ENCODE measurements around the gene SLC38A2. TPM values are rescaled to one million over a fixed set of nuclear protein-coding genes. Genes with fewer than 3 reads are reported as not detected.

SLC38A2 gene
- total RNA-seq, 2 donors from 2014 or later = 116 to 264 TPM

DNA sequence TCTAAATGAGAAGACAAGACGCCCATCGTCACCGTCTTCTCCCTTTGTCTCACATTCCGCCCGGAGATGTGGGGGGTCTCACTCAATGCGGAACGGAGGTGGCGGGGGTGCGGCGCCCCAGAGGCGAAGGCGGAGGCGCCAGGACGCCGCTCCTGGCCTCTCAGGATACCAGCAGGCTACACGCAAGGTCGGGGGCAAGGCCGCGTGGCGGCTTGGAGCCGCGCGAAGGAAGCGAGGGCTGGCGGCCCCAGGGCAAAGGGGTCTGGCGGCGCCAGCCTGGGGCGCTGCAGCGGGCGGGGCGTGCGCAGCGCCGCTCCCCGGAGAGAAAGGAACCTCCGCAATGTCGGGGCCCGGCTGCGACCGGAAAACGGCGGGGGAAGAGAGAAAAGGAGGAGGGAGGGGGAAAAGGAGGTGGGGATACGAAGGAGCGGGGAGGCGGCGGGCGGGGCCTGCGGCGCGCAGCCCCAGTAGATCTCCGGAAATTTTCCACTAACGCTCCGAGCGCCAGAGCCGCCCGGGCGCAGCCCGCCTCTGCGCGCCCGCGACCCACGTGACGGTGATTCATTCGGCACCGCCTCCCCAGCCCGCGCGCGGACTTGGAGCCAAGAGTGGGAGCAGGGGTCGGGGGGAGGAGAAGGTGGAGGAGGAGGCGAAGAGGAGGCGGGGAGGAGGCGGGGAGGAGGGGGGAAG is 10.5 kb upstream of the SLC38A2 start:
- intact Hi-C loops (cut with DNase I) = loop anchor here (1.0 to 5.0 kb wide), 2 partner anchors 12 to 89 kb away; no protein-coding TSS in a partner anchor
- peak; percentile 96 for TF ChIP-seq POLR2A (IDR thresholded peaks at IDR 0.05)
- TF ChIP-seq, protein P1, sequence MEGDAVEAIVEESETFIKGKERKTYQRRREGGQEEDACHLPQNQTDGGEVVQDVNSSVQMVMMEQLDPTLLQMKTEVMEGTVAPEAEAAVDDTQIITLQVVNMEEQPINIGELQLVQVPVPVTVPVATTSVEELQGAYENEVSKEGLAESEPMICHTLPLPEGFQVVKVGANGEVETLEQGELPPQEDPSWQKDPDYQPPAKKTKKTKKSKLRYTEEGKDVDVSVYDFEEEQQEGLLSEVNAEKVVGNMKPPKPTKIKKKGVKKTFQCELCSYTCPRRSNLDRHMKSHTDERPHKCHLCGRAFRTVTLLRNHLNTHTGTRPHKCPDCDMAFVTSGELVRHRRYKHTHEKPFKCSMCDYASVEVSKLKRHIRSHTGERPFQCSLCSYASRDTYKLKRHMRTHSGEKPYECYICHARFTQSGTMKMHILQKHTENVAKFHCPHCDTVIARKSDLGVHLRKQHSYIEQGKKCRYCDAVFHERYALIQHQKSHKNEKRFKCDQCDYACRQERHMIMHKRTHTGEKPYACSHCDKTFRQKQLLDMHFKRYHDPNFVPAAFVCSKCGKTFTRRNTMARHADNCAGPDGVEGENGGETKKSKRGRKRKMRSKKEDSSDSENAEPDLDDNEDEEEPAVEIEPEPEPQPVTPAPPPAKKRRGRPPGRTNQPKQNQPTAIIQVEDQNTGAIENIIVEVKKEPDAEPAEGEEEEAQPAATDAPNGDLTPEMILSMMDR (IDR thresholded peaks at IDR 0.05) = peak in 3 of 4 experiments; percentile 29 to 55 (median 49)
- peak; percentile 97 for TF ChIP-seq POLR2AphosphoS5 (IDR thresholded peaks at IDR 0.05)
- peaks cover 5% of the 10 kb centered on the region for H3K4me1 ChIP-seq (replicated peaks)
- no peaks in the 10 kb centered on the region for H3K9me3 ChIP-seq
- H3K27ac ChIP-seq = peak overlapping the region; percentile 99
- H3K27me3 ChIP-seq (replicated peaks; ENCODE audit: insufficient read depth) = no peaks in the 10 kb centered on the region
- peak overlapping the region; percentile 74 to 84 for H3K4me3 ChIP-seq
- under 1% methylated on average over 46 of the region's 74 CpGs for WGBS
- no peaks in the 10 kb centered on the region for H3K36me3 ChIP-seq
- peak; percentile 97 for DNase-seq (ENCODE audit: low spot score)

DNA sequence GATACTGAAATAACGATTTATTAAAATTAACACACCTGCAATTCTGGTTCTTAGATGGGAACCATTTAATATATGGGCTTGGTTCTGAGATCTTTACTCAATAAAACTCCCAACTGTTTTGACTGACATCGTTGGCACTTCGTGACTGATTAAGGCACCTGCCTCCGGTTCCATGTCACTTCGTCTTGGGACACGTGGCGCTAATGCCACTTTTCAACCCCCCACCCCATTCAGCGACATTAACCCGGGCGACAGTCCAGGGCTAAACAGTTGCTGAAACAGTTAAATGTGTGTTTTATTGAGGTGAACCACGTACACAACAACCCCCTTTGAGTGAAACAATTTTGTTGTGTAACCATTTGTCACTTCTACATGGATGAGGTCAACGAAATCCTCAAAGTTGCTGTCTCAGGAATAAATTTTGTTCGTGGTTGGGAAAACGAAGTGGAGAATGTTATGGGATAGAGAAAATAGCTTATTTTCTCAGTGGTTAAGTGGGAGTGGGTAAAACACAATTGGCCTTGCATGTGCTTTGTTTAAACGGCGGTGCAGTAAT is 9.9 kb upstream of the SLC38A2 start:
- Histone ChIP-seq H3K9me3 (no peaks in the 10 kb centered on the region), H3K36me3 (no peaks in the 10 kb centered on the region), H3K4me1 (replicated peaks) (peaks cover 5% of the 10 kb centered on the region), H3K27ac (peak overlapping the region; percentile 99), H3K27me3 (replicated peaks; ENCODE audit: insufficient read depth) (no peaks in the 10 kb centered on the region), H3K4me3 (peak overlapping the region; percentile 74 to 84)
- intact Hi-C loops (cut with DNase I) = loop anchor here (5.0 kb wide), 1 partner anchor 90 kb away; no protein-coding TSS in a partner anchor
- 49% methylated on average over 16 of the region's 16 CpGs for WGBS
- DNase-seq (ENCODE audit: low spot score) = no peak
- TF ChIP-seq POLR2A (IDR thresholded peaks at IDR 0.05) = no peak
- TF ChIP-seq POLR2AphosphoS5 (IDR thresholded peaks at IDR 0.05) = no peak
- TF ChIP-seq, protein P1 (IDR thresholded peaks at IDR 0.05) = no peak

DNA sequence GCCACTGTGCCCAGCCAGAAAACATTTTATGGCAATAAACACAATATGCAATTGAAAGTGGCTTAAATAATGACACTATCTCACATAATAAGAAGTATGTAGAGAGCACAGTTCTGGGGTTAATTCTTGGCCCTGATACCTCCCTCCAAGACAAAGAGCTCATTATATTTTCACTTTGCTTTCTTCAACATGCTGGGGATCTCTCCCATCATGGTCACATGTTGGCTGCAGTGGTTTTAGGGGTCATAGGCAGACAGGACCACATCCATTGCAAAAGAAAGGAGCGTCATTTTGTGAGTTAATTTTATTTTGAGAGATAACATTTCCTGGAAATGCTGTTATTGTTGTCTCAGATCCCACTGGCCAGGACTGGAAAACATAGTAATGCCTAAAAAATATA is 8.3 kb upstream of the SLC38A2 start:
- no peak for TF ChIP-seq POLR2AphosphoS5 (IDR thresholded peaks at IDR 0.05)
- TF ChIP-seq, protein P1 (IDR thresholded peaks at IDR 0.05) = no peak
- no peak for TF ChIP-seq POLR2A (IDR thresholded peaks at IDR 0.05)
- intact Hi-C loops (cut with DNase I) = loop anchor here (5.0 kb wide), 1 partner anchor 91 kb away; no protein-coding TSS in a partner anchor
- Histone ChIP-seq H3K27me3 (replicated peaks; ENCODE audit: insufficient read depth) (no peaks in the 10 kb centered on the region), H3K9me3 (no peaks in the 10 kb centered on the region), H3K4me1 (replicated peaks) (peaks cover 5% of the 10 kb centered on the region), H3K4me3 (no peak overlapping the region), H3K27ac (no peak overlapping the region), H3K36me3 (no peaks in the 10 kb centered on the region)
- no peak for DNase-seq (ENCODE audit: low spot score)
- WGBS = 91% methylated on average over 1 of the region's 1 CpG

DNA sequence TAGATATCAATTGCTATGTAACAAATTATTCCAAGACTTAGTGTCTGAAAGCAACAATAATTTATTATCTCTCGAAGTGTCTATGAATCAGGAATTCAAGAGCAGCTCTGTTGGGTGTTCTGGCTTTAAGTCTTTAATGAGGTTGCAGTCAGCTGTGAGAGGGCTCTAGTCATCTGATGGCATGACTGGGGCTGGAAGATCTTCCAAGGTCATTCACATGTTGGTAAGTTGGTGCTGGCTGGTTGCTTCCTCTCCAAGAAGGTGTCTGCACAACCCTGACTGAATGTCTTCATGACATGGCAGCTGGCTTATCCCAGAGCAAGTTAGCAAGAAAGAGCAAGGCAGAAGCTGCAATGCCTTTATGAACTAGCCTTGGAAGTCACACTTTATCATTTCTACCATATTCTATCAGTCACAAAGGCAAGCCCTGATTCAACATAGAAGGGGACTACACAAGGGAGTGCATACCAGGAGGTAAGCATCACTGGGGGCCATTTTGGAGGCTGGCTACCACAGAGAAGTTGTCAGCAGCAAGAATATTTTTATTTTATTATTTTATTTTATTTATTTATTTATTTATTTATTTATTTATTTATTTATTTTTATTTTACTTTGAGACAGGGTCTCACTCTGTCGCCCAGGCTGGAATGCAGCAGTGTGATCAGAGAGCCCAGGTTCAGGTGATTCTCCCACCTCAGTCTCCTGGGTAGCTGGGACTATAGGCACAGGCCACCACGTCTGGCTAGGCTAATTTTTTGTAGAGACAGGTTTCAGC is 7.6 kb upstream of the SLC38A2 start:
- Histone ChIP-seq H3K4me3 (no peak overlapping the region), H3K27ac (no peak overlapping the region), H3K4me1 (replicated peaks) (peaks cover under 1% of the 10 kb centered on the region), H3K36me3 (no peaks in the 10 kb centered on the region), H3K9me3 (no peaks in the 10 kb centered on the region), H3K27me3 (replicated peaks; ENCODE audit: insufficient read depth) (no peaks in the 10 kb centered on the region)
- DNase-seq (ENCODE audit: low spot score) = no peak
- 97% methylated on average over 3 of the region's 3 CpGs for WGBS
- TF ChIP-seq POLR2AphosphoS5 (IDR thresholded peaks at IDR 0.05) (no peak), POLR2A (IDR thresholded peaks at IDR 0.05) (no peak)
- TF ChIP-seq, protein P1 (IDR thresholded peaks at IDR 0.05) = no peak
- intact Hi-C loops (cut with DNase I) = loop anchor here (5.0 kb wide), 1 partner anchor 92 kb away; no protein-coding TSS in a partner anchor

All from prostate gland (tissue), 2 donors.